Fibroblast of skin of right biceps (primary cell): Measurements from ENCODE around the gene SLC28A3.
"Not testable (repeated sequence)": the region's sequence is repeated elsewhere in the genome, so short reads cannot be mapped to it uniquely, and the experiment has no call there.

Source experiments
- DNase-seq: peaks from one replicate; pipeline ENCODE4 v3.0.0-alpha.2; 2013

The SLC28A3 gene

GRCh38 chr9:84340535-84340934 lies at the start of gene SLC28A3:
SLC28A3 (minus strand) TSS chr9:84340758; CDS start chr9:84340633, 125 bp downstream.
- DNase-seq: no peak

GRCh38 chr9:84390254-84390653 lies 49.7 kb upstream of the SLC28A3 start:
- peak; percentile 24 for DNase-seq

GRCh38 chr9:84387821-84388220 lies 47.3 kb upstream of the SLC28A3 start:
- DNase-seq: no peak

- DNase-seq: no peak
Observed at GRCh38 chr9:84386753-84387152, 46.2 kb upstream of the SLC28A3 start.

GRCh38 chr9:84385386-84386040 lies 45.0 kb upstream of the SLC28A3 start:
- no peak for DNase-seq

- DNase-seq: no peak
Observed at GRCh38 chr9:84384617-84385016, 44.1 kb upstream of the SLC28A3 start.

- no peak for DNase-seq
Observed at GRCh38 chr9:84383178-84383577, 42.6 kb upstream of the SLC28A3 start.

- no peak for DNase-seq
Observed at GRCh38 chr9:84382720-84383119, 42.2 kb upstream of the SLC28A3 start.

GRCh38 chr9:84381508-84381907 lies 41.0 kb upstream of the SLC28A3 start:
- DNase-seq: no peak

- peak; percentile 18 for DNase-seq
Observed at GRCh38 chr9:84379740-84380139, 39.2 kb upstream of the SLC28A3 start.

- no peak for DNase-seq
Observed at GRCh38 chr9:84375954-84376353, 35.4 kb upstream of the SLC28A3 start.

- DNase-seq: no peak
Observed at GRCh38 chr9:84374516-84374915, 34.0 kb upstream of the SLC28A3 start.

GRCh38 chr9:84374013-84374412 lies 33.5 kb upstream of the SLC28A3 start:
- DNase-seq: no peak

GRCh38 chr9:84371737-84372136 lies 31.2 kb upstream of the SLC28A3 start:
- DNase-seq: peak; percentile 63

GRCh38 chr9:84368601-84369000 lies 28.0 kb upstream of the SLC28A3 start:
- no peak for DNase-seq

GRCh38 chr9:84367726-84368125 lies 27.2 kb upstream of the SLC28A3 start:
- not testable (repeated sequence) for DNase-seq

GRCh38 chr9:84366683-84367082 lies 26.1 kb upstream of the SLC28A3 start:
- no peak for DNase-seq

GRCh38 chr9:84364894-84365490 lies 24.4 kb upstream of the SLC28A3 start:
- not testable (repeated sequence) for DNase-seq

- no peak for DNase-seq
Observed at GRCh38 chr9:84361645-84362044, 21.1 kb upstream of the SLC28A3 start.

GRCh38 chr9:84357275-84357674 lies 16.7 kb upstream of the SLC28A3 start:
- no peak for DNase-seq

GRCh38 chr9:84354035-84354434 lies 13.5 kb upstream of the SLC28A3 start:
- no peak for DNase-seq

GRCh38 chr9:84349671-84350070 lies 9.1 kb upstream of the SLC28A3 start:
- no peak for DNase-seq

GRCh38 chr9:84343111-84343521 lies 2.6 kb upstream of the SLC28A3 start:
- DNase-seq: no peak

GRCh38 chr9:84339962-84340361 lies 596 bp downstream of the SLC28A3 start:
- DNase-seq: no peak

- DNase-seq: no peak
Observed at GRCh38 chr9:84339503-84339902, 1.1 kb downstream of the SLC28A3 start.
